Measurements from ENCODE around the gene PIWIL4. TPM values are rescaled to one million over a fixed set of nuclear protein-coding genes. Genes with fewer than 3 reads are reported as not detected.
"Not testable (repeated sequence)": the region's sequence is repeated elsewhere in the genome, so short reads cannot be mapped to it uniquely, and the experiment has no call there.

The PIWIL4 gene
- polyA plus RNA-seq, 1 donor from 2014 or later, result 1.3 TPM

- Histone ChIP-seq H2AFZ (ENCODE audit: low read depth, low read length) (no peak overlapping the region), H3K36me3 (ENCODE audit: insufficient read depth, low read length) (no peaks in the 10 kb centered on the region), H3K9me3 (ENCODE audit: low read length) (no peaks in the 10 kb centered on the region), H4K20me1 (ENCODE audit: insufficient read depth) (no peaks in the 10 kb centered on the region), H3K27ac (ENCODE audit: low read length) (no peak overlapping the region), H3K4me3 (ENCODE audit: low read length) (no peak overlapping the region), H3K4me2 (ENCODE audit: low read length) (no peak overlapping the region), H3K9ac (ENCODE audit: low read length) (no peak overlapping the region), H3K9me2 (ENCODE audit: insufficient read depth, low read length) (no peaks in the 10 kb centered on the region), H3K79me2 (replicated peaks; ENCODE audit: insufficient read depth, low read length) (no peaks in the 10 kb centered on the region), H3K27me3 (ENCODE audit: insufficient read depth, low read depth, low read length) (no peaks in the 10 kb centered on the region), H3F3A (ENCODE audit: insufficient read depth, low read length, poor library complexity, severe bottlenecking) (no peaks in the 10 kb centered on the region)
- TF ChIP-seq SMC3 (conservative IDR thresholded peaks at IDR 0.05; ENCODE audit: poor library complexity), result no peak
- TF ChIP-seq MXI1 (conservative IDR thresholded peaks at IDR 0.05; ENCODE audit: poor library complexity, severe bottlenecking), result no peak
- no peak for TF ChIP-seq REST (IDR thresholded peaks at IDR 0.05; ENCODE audit: borderline replicate concordance)
Measured at GRCh38 chr11:94553938-94554337, 13.2 kb upstream of the PIWIL4 start.

GRCh38 chr11:94555752-94556329 is 11.3 kb upstream of the PIWIL4 start:
- not testable (repeated sequence) for H2AFZ ChIP-seq (ENCODE audit: low read depth, low read length); H3K27me3 ChIP-seq (ENCODE audit: insufficient read depth, low read depth, low read length); H3K9me2 ChIP-seq (ENCODE audit: insufficient read depth, low read length); H3K9ac ChIP-seq (ENCODE audit: low read length); H3K79me2 ChIP-seq (replicated peaks; ENCODE audit: insufficient read depth, low read length); H3K4me3 ChIP-seq (ENCODE audit: low read length); H3K36me3 ChIP-seq (ENCODE audit: insufficient read depth, low read length); H3K4me2 ChIP-seq (ENCODE audit: low read length); H3F3A ChIP-seq (ENCODE audit: insufficient read depth, low read length, poor library complexity, severe bottlenecking); H4K20me1 ChIP-seq (ENCODE audit: insufficient read depth); H3K9me3 ChIP-seq (ENCODE audit: low read length); H3K27ac ChIP-seq (ENCODE audit: low read length)

- no peaks in the 10 kb centered on the region for H3K9me2 ChIP-seq (ENCODE audit: insufficient read depth, low read length)
- no peak overlapping the region for H3K4me2 ChIP-seq (ENCODE audit: low read length)
- H3K27me3 ChIP-seq (ENCODE audit: insufficient read depth, low read depth, low read length), result no peaks in the 10 kb centered on the region
- H3K4me3 ChIP-seq (ENCODE audit: low read length), result no peak overlapping the region
- no peaks in the 10 kb centered on the region for H3K36me3 ChIP-seq (ENCODE audit: insufficient read depth, low read length)
- H4K20me1 ChIP-seq (ENCODE audit: insufficient read depth), result no peaks in the 10 kb centered on the region
- H3K79me2 ChIP-seq (replicated peaks; ENCODE audit: insufficient read depth, low read length), result no peaks in the 10 kb centered on the region
- TF ChIP-seq MXI1 (conservative IDR thresholded peaks at IDR 0.05; ENCODE audit: poor library complexity, severe bottlenecking) (no peak), POLR2AphosphoS5 (IDR thresholded peaks at IDR 0.05) (no peak), TAF1 (IDR thresholded peaks at IDR 0.05; ENCODE audit: low read depth) (no peak)
- H3F3A ChIP-seq (ENCODE audit: insufficient read depth, low read length, poor library complexity, severe bottlenecking), result no peaks in the 10 kb centered on the region
- no peak overlapping the region for H2AFZ ChIP-seq (ENCODE audit: low read depth, low read length)
- no peaks in the 10 kb centered on the region for H3K9me3 ChIP-seq (ENCODE audit: low read length)
- H3K27ac ChIP-seq (ENCODE audit: low read length), result no peak overlapping the region
- no peak overlapping the region for H3K9ac ChIP-seq (ENCODE audit: low read length)
Measured at GRCh38 chr11:94557421-94557820, 9.7 kb upstream of the PIWIL4 start.

GRCh38 chr11:94557992-94558391 is 9.2 kb upstream of the PIWIL4 start:
- H3F3A ChIP-seq (ENCODE audit: insufficient read depth, low read length, poor library complexity, severe bottlenecking), result no peaks in the 10 kb centered on the region
- no peaks in the 10 kb centered on the region for H3K36me3 ChIP-seq (ENCODE audit: insufficient read depth, low read length)
- no peaks in the 10 kb centered on the region for H4K20me1 ChIP-seq (ENCODE audit: insufficient read depth)
- H3K9me2 ChIP-seq (ENCODE audit: insufficient read depth, low read length), result no peaks in the 10 kb centered on the region
- H3K4me2 ChIP-seq (ENCODE audit: low read length), result no peak overlapping the region
- H3K9ac ChIP-seq (ENCODE audit: low read length), result no peak overlapping the region
- no peak overlapping the region for H2AFZ ChIP-seq (ENCODE audit: low read depth, low read length)
- TF ChIP-seq EZH2 (IDR thresholded peaks at IDR 0.05; ENCODE audit: borderline replicate concordance, insufficient read depth, low read length, poor library complexity, severe bottlenecking) (no peak), SMC3 (conservative IDR thresholded peaks at IDR 0.05; ENCODE audit: poor library complexity) (no peak), TAF1 (IDR thresholded peaks at IDR 0.05; ENCODE audit: low read depth) (no peak), REST (IDR thresholded peaks at IDR 0.05; ENCODE audit: borderline replicate concordance) (no peak), MXI1 (conservative IDR thresholded peaks at IDR 0.05; ENCODE audit: poor library complexity, severe bottlenecking) (no peak), CTCF (IDR thresholded peaks at IDR 0.05; ENCODE audit: poor library complexity, severe bottlenecking) (no peak), RAD21 (conservative IDR thresholded peaks at IDR 0.05) (no peak), POLR2AphosphoS5 (IDR thresholded peaks at IDR 0.05) (no peak), EP300 (conservative IDR thresholded peaks at IDR 0.05; ENCODE audit: poor library complexity, severe bottlenecking) (no peak)
- H3K27me3 ChIP-seq (ENCODE audit: insufficient read depth, low read depth, low read length), result no peaks in the 10 kb centered on the region
- H3K79me2 ChIP-seq (replicated peaks; ENCODE audit: insufficient read depth, low read length), result no peaks in the 10 kb centered on the region
- H3K4me3 ChIP-seq (ENCODE audit: low read length), result no peak overlapping the region
- no peak overlapping the region for H3K27ac ChIP-seq (ENCODE audit: low read length)
- no peaks in the 10 kb centered on the region for H3K9me3 ChIP-seq (ENCODE audit: low read length)
